HS-5 (cell line): ENCODE measurements around the gene SLC12A8.

Experiments
- DNase-seq: peaks from one replicate; pipeline ENCODE4 v3.0.0-alpha.2; 2012; ENCODE audit warnings: low read depth

SLC12A8 gene

DNA sequence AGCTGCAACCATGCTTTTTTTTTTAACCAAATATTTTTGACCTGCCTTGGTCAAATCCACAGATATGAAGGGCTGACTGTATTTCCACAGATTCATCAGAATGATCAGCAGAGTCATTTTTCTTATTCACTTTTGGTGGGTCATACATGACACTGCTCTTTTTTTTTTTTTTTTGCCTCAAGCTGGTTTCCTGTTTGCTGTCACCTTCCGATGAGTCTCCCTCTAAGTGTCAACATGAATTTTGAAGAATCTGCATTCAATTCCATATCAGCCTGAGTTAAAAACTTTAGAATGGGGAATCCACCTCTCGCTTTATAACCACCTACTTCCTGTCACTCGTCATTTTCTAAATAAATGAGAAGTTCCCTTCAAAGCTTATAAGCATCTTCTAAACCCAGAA, 2.2 kb upstream of the SLC12A8 start:
- peak; percentile 29 for DNase-seq

- DNase-seq, result peak; percentile 82
Measured at GRCh38 chr3:125213946-125214542, 1.5 kb upstream of the SLC12A8 start.

DNA sequence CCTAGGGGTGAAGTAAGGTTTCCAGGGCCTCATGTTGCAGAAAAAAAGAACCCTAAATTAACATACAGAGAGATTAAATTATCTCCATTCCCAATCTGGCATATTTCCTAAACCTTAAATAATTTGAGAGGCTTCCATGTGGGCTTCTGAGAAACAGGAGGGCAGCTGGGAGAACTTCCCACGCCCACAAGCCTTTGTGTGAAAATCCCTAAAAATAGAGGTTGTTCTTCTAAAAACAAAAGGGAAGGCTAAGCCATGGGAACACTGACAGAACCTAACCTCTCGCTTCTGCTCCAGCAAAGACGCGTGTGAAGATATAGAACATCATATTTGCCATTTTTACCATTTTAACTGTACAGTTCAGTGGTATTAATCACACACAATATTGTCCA, 812 bp upstream of the SLC12A8 start:
- DNase-seq, result no peak

- no peak for DNase-seq
Measured at GRCh38 chr3:125212091-125212508, 448 bp downstream of the SLC12A8 start.

DNA sequence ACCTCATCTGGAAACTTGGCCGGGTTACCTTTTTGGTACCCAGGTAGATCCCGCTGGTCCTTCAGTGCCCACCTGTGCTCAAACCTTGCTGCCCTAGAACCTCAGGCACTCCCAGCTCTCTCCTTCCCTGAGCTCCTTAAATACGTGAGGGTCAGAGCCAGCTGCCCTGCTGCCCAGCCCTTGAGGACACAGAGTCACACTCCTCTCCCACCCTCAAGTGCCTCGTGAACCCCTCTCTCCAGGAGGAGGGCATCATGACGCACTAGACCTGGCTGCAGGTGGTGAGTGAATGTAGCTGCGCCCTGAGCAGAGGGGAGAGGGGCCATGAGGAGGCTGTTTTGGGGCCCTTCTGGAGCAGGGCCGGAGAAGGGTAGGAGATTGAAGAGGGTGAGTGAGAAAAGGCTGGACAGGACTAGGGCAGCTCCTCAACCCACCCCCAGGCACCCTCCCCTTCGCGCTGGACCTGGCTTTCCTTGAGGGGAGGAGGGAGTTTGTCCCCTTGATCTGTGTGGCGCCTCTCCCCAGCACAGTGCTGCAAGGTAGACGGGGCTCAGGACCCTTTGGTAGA, 941 bp downstream of the SLC12A8 start:
- no peak for DNase-seq

- DNase-seq, result no peak
Measured at GRCh38 chr3:125207949-125208568, 4.5 kb downstream of the SLC12A8 start.

DNA sequence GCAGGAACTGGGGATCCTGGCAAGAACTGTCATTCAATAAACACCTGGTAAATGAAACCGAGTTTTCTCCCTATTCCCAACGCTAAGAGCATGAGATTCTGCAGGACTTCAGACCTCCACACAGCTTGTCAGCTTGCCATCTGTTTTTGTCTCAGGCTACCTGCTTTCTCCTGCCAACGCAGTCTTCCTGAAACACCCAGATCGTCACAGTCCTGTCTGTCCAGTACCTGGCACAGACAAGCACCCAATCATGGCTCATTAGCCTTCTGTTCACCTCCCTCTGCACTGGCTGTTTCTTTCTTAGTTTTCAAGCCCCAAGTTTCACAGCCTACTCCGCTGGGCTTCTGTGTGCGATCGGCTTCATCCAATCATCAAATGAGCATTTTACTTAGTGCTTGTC, 5.0 kb downstream of the SLC12A8 start:
- no peak for DNase-seq

DNA sequence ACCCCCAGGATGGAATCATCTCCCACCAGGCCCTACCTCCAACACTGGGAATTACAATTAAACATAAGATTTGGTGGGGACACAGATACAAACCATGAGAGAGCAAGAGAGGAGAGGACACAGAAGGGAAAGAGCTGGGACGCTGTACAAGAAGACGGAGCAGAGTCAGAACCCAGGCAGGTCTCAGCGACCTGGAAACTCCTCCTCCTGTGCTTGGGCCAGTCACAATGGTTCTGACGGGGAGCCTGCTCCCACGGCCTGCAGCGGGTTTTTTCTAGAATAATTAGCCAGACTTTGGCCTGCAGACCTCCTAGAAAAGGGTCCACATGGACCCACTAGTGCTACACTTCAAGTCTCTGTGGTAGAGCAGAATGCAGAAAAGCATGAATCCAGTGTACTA, 5.6 kb downstream of the SLC12A8 start:
- DNase-seq, result no peak

GRCh38 chr3:125203731-125204130, 8.8 kb downstream of the SLC12A8 start:
- no peak for DNase-seq

- DNase-seq, result no peak
Measured at GRCh38 chr3:125202197-125202596, 10.4 kb downstream of the SLC12A8 start.

- no peak for DNase-seq
Measured at GRCh38 chr3:125200731-125201139, 11.8 kb downstream of the SLC12A8 start.

DNA sequence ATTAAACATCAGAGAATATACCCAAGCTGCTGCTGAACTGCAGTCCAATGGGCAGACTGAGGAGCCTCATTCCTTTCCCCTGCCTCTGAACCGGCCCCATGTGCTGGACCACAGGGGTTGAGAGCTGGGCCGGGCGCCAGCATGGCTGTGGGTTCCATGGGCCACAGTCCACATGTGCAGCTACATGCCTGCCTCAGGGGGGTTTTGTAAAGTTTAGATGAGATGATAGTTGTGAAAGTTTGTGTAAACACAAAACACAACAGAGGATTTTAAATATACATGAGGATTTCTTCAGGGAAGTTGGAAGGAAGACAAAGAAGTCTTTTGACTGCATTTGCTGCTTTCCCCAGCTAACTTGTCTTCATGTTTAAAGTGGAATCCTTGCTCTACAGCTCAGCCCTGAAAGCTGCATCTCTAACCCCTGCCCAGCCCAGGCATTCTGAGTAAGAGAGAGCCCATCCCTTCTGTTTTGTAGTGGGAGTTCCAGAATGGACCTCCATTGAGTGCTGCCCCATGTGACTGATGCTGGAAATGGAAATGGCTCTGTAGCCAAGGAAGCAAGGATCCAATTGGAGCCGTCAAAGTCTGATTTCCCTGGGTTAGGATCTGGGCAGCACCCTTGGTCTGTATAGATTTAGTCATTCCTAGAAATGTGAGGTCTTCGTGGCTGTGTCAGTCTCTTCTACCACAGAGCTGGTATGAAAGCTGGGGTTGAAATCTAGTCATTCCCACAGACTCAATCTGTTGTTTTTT, 17.5 kb downstream of the SLC12A8 start:
- DNase-seq, result no peak

GRCh38 chr3:125194061-125194848, 18.3 kb downstream of the SLC12A8 start:
- DNase-seq, result no peak

DNA sequence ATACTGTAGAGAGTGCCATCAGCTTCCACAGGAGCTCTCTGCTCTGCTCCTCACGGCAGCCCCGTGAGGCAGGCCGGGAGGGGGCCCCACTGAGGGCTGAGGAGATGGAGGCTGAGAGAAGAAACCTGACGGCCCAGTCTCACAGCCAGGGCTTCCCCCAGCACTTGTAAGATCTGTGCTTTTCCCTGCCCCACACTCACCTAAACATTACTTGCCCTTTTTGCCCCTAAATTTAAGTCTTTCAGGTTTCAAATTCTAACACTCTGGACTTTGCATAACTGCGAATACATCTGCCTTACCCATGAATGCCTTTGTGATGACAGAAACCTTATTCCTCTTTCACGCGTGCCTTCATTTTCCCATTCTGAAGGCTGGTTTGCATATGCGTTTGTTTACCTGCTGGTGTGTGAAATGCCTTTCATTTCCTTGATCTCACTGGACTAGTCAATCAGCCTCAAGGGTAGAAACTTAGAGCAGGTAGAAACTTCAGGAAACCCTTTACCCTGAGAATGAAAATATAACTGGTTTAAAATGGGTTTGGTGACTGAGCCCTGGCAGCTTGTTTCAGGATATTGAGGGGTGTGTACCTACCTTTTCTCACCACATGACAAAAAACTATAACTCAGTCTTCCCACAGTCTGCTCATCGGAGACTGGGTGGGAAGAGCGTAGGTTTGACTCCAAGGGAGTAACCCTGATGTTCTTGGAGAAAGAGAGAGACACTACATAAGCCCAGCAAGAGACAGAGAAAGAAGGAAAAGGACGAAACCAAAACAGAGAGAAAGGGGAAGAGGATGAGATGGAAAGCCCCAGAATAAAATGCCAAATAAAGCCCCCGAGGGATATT, 20.1 kb downstream of the SLC12A8 start:
- no peak for DNase-seq

- no peak for DNase-seq
Measured at GRCh38 chr3:125191730-125192129, 20.8 kb downstream of the SLC12A8 start.

DNA sequence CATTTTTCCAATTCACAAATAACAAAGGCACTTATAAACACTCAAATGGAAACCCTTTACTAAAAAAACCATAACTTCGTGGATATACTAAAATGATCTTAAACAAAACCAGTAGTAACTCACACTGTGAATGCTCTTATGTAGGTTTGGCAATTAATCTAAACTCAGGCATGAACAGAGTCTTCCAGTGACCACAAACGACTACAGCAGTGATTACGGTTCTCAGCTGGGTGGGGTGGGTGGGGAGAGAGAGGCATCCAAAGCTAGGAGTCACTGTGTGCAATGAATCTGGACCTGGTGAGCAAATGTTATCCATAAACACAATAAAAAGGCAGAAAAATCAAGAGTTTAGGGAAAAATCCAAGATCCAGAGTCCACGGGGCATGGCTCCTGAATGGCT, 21.3 kb downstream of the SLC12A8 start:
- DNase-seq, result no peak

- DNase-seq, result no peak
Measured at GRCh38 chr3:125190786-125191185, 21.8 kb downstream of the SLC12A8 start.

- no peak for DNase-seq
Measured at GRCh38 chr3:125189378-125190165, 23.0 kb downstream of the SLC12A8 start.

- no peak for DNase-seq
Measured at GRCh38 chr3:125188955-125189354, 23.6 kb downstream of the SLC12A8 start.

GRCh38 chr3:125187599-125187910, 25.0 kb downstream of the SLC12A8 start:
- no peak for DNase-seq
